Activated naive CD8-positive, alpha-beta T cell treated with anti-CD3 and anti-CD28 coated beads, Interleukin-2, amount 50 U/mL, for 24 hours (primary cell): ENCODE data around the gene ZNF24.

ENCODE experiments used
- ATAC-seq: fragments of 150-1000 bp; cut with Tn5 transposase; one replicate; pipeline ENCODE4 v1.10.0; 2021
- DNase-seq: peaks from one replicate; pipeline ENCODE4 v3.0.0; 2021
- H3K27ac Mint-ChIP-seq: one replicate; pipeline ENCODE4 v1.8.0; 2021; ENCODE audit warnings: mild to moderate bottlenecking, mixed read lengths
- H3K27me3 Mint-ChIP-seq: one replicate; pipeline ENCODE4 v1.8.0; 2021; ENCODE audit warnings: mixed read lengths
- H3K36me3 Mint-ChIP-seq: one replicate; pipeline ENCODE4 v1.8.0; 2021; ENCODE audit warnings: low read depth, mixed read lengths
- H3K4me1 Mint-ChIP-seq: one replicate; pipeline ENCODE4 v1.8.0; 2021; ENCODE audit warnings: mixed read lengths
- H3K4me3 Mint-ChIP-seq: one replicate; pipeline ENCODE4 v1.8.0; 2021; ENCODE audit warnings: mild to moderate bottlenecking, moderate library complexity, mixed read lengths
- H3K9me3 Mint-ChIP-seq: one replicate; pipeline ENCODE4 v1.8.0; 2021; ENCODE audit warnings: mixed read lengths

ZNF24 gene

DNA sequence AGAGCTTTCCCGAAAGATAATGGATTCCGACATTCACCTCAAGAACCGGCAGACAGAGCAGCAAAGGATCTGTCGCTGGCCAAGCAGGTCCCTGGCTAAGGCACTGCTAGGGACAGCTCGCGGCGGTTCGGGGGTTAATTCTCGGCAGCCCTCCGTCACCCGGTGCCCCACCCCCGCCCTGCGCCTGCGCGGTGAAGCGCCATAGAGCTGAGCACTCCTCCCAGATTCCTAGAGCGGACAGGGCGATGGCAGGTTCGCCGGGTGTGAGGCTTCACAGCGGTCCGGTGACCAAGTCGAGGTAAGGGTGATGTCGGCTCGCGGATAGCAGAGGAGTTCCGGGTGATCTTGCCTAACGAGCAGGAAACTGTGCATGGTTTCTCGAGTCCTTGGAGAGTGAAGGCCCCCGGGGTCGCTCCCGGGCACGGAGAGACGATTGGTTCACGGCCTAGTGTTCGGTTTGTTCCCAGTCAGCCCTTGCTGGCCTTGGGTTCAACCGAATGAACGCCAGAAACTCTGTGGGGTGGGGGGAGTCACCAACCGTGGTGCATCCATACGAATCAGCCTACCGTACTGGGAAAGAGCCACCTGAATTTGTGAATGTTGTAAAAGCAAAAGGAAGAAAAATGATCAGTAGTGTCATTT, 54.0 kb downstream of the ZNF24 start, which contains the start of gene ZSCAN30:
ZSCAN30 (minus strand) TSS at position 136 of the 642 bp plus-strand sequence. CDS start 25,877 bp downstream, outside the sequence.
- peak within 1 kb of the TSS; percentile 99 for H3K4me3 Mint-ChIP-seq
- no peaks in the 10 kb centered on the region for H3K27me3 Mint-ChIP-seq
- peak within 1 kb of the TSS; percentile 92 for H3K27ac Mint-ChIP-seq
- peak; percentile 98 for ATAC-seq
- H3K36me3 Mint-ChIP-seq = peaks cover 38% of the 10 kb centered on the region
- peaks cover 49% of the 10 kb centered on the region for H3K4me1 Mint-ChIP-seq
- peaks cover 8% of the 10 kb centered on the region for H3K9me3 Mint-ChIP-seq
- peak; percentile 95 for DNase-seq

- peaks cover 8% of the 10 kb centered on the region for H3K9me3 Mint-ChIP-seq
- DNase-seq = peak; percentile 35
- peak overlapping the region; percentile 99 for H3K4me3 Mint-ChIP-seq
- peaks cover 49% of the 10 kb centered on the region for H3K4me1 Mint-ChIP-seq
- peak; percentile 21 for ATAC-seq
- H3K36me3 Mint-ChIP-seq = peaks cover 34% of the 10 kb centered on the region
- H3K27me3 Mint-ChIP-seq = no peaks in the 10 kb centered on the region
- H3K27ac Mint-ChIP-seq = peak overlapping the region; percentile 92
Measured at GRCh38 chr18:35289727-35290093, 54.5 kb downstream of the ZNF24 start.

DNA sequence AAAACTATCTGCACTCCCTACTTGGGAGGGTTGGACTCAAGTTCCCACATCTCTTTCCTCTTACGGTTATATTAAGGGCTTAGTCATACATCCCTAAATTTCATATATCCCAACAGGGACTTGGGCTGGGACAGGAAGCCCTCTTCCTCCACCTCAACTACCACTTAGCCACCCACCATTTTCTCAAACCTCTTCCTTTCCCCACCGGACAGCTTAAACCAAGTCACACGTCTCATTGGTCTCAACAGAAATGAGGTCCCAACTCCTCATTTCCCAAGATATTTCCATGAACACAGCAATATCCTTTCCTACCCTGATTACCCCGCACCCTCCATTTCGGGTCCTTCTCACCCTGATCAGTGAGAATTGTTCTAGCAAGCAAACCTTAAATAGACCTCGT, 54.9 kb downstream of the ZNF24 start:
- peak overlapping the region; percentile 92 for H3K27ac Mint-ChIP-seq

DNA sequence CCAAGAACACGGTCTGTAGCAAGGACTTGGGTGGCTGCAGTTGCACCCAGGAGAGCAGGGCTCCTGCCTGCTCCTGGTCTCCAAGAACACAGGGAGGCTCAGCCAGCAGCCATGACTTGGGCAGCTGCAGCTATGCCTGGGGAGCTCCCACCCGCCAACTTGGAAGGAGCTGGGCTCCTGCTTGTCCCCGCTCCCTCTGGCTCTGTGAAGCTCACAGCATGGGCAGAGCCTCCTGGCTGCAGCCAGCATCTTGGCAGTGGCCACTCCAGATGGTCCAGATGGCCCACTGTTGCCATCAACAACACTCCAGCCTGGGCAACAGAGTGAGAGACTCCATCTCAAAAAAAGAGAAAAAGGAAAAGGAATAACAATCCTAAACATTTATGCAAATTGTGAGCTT, 59.4 kb downstream of the ZNF24 start:
- DNase-seq (no peak), ATAC-seq (no peak)
- no peaks in the 10 kb centered on the region for H3K27me3 Mint-ChIP-seq
- no peak overlapping the region for H3K4me3 Mint-ChIP-seq
- H3K27ac Mint-ChIP-seq = no peak overlapping the region
- H3K9me3 Mint-ChIP-seq = peaks cover 8% of the 10 kb centered on the region
- H3K4me1 Mint-ChIP-seq = peaks cover 21% of the 10 kb centered on the region
- peaks cover 36% of the 10 kb centered on the region for H3K36me3 Mint-ChIP-seq

More for the DNA sequence above, 54.9 kb downstream of the ZNF24 start:
- DNase-seq = no peak
- Mint-ChIP-seq H3K27me3 (no peaks in the 10 kb centered on the region), H3K9me3 (peaks cover 8% of the 10 kb centered on the region), H3K36me3 (peaks cover 30% of the 10 kb centered on the region), H3K4me1 (peaks cover 48% of the 10 kb centered on the region), H3K4me3 (peak overlapping the region; percentile 99)
- ATAC-seq = no peak

DNA sequence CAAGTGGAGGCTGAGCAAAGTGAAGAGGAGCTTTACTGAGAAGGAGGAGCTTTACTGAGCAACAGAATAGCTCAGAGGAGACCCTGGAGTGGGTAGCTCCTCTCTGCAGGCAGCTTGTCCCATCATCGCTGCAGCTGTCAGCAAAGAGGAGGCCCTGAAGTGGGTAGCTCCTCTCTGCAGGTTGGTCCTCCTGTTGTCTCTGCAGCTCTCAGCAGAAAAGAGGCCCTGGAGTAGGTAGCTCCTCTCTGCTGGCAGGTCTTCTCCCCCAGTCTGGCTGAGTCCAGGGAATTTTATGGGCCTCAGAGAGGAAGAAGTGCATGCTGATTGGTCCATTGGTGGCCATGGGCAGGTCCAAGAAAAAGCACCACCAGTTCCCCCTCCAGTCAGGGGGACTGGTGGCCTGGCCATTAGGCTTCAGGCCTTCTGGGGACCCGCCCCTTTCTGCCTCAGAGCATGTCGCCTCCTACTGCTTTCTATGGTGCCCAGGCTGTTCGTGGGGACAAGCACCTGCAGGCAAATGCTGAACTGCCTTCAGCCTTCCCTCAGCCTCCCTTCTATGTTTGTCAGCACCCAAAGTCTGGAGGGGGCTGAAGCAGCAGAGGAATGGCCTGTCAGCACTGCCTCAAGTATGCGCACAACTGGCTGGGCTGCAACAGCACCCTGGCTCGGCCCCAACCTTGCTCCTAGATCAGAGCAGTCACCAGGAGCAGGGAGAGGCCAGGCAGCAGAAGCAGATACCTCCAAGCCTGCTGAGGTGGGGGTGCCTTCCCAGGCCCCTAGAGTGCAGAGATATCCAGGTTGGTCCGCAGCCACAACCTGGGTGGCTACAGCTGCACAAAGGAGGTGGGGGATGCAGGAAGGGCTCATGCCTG, 60.1 kb downstream of the ZNF24 start:
- Mint-ChIP-seq H3K27ac (no peak overlapping the region), H3K27me3 (no peaks in the 10 kb centered on the region), H3K4me3 (no peak overlapping the region), H3K36me3 (peaks cover 33% of the 10 kb centered on the region), H3K9me3 (peaks cover 11% of the 10 kb centered on the region), H3K4me1 (peaks cover 16% of the 10 kb centered on the region)
- ATAC-seq (no peak), DNase-seq (no peak)

- ATAC-seq (no peak), DNase-seq (no peak)
- Mint-ChIP-seq H3K27me3 (no peaks in the 10 kb centered on the region), H3K4me1 (peaks cover 18% of the 10 kb centered on the region), H3K9me3 (peaks cover 17% of the 10 kb centered on the region), H3K36me3 (peaks cover 33% of the 10 kb centered on the region), H3K4me3 (no peak overlapping the region), H3K27ac (no peak overlapping the region)
Measured at GRCh38 chr18:35282353-35282752, 61.9 kb downstream of the ZNF24 start.
